ENCODE measurements around the gene ITSN2. TPM values are rescaled to one million over a fixed set of nuclear protein-coding genes. Genes with fewer than 3 reads are reported as not detected.

The ITSN2 gene
- total RNA-seq, 1 experiment from 2014 or later: 19.8 TPM

- no peak for TF ChIP-seq ZBTB21 (CRISPR knock-in tag; IDR thresholded peaks at IDR 0.05; ENCODE audit: borderline replicate concordance)
- no peak for TF ChIP-seq MAX (CRISPR knock-in tag; IDR thresholded peaks at IDR 0.05)
- no peak for TF ChIP-seq PRDM15 (CRISPR knock-in tag; IDR thresholded peaks at IDR 0.05)
- TF ChIP-seq HMGXB4 (CRISPR knock-in tag; IDR thresholded peaks at IDR 0.05): no peak
- TF ChIP-seq MYBL2 (CRISPR knock-in tag; IDR thresholded peaks at IDR 0.05): no peak
- no peak for TF ChIP-seq ERG (CRISPR knock-in tag; IDR thresholded peaks at IDR 0.05)
- TF ChIP-seq ETV6 (CRISPR knock-in tag; IDR thresholded peaks at IDR 0.05): no peak
- TF ChIP-seq ZSCAN18 (CRISPR knock-in tag; IDR thresholded peaks at IDR 0.05): no peak
- TF ChIP-seq ATF2 (CRISPR knock-in tag; IDR thresholded peaks at IDR 0.05; ENCODE audit: borderline replicate concordance, low read depth): no peak
- no peak for TF ChIP-seq PRRX2 (CRISPR knock-in tag; IDR thresholded peaks at IDR 0.05)
- no peak for TF ChIP-seq SOX15 (CRISPR knock-in tag; IDR thresholded peaks at IDR 0.05)
- no peak for TF ChIP-seq ZNF416 (CRISPR knock-in tag; IDR thresholded peaks at IDR 0.05)
- TF ChIP-seq ELF4 (CRISPR knock-in tag; IDR thresholded peaks at IDR 0.05; ENCODE audit: low read depth): no peak
- no peak for TF ChIP-seq E2F5 (CRISPR knock-in tag; IDR thresholded peaks at IDR 0.05)
- no peak for TF ChIP-seq EMX1 (CRISPR knock-in tag; IDR thresholded peaks at IDR 0.05)
- TF ChIP-seq HMGA2 (CRISPR knock-in tag; IDR thresholded peaks at IDR 0.05): no peak
- no peak for TF ChIP-seq ZNF425 (CRISPR knock-in tag; conservative IDR thresholded peaks at IDR 0.05)
- TF ChIP-seq ATF1 (CRISPR knock-in tag; IDR thresholded peaks at IDR 0.05): no peak
- ATAC-seq (no peak), DNase-seq (ENCODE audit: low spot score) (no peak)
- H3K36me3 Mint-ChIP-seq: no peaks in the 10 kb centered on the region; the same call in 1 of the 2 replicates
- no peak overlapping the region for H3K27ac Mint-ChIP-seq
- ChIA-PET CTCF (no interaction called here), POLR2A (no interaction called here)
- H3K4me1 Mint-ChIP-seq: peaks cover 4% of the 10 kb centered on the region; the same call in 1 of the 2 replicates
- no peaks in the 10 kb centered on the region for H3K9me3 Mint-ChIP-seq
- H3K27me3 Mint-ChIP-seq (ENCODE audit: low read depth): no peaks in the 10 kb centered on the region
- H3K4me3 Mint-ChIP-seq: no peak overlapping the region
Measured at GRCh38 chr2:24258718-24259117, 101.6 kb downstream of the ITSN2 start.

All from WTC11 (cell line).